ENCODE results near the gene CNBD2.
"Not testable (repeated sequence)": the region's sequence is repeated elsewhere in the genome, so short reads cannot be mapped to it uniquely, and the experiment has no call there.

Gene CNBD2

GRCh38 chr20:36061754-36062153 lies 93.4 kb downstream of the CNBD2 start:
- no peak for DNase-seq (ENCODE audit: low read depth, low spot score)

GRCh38 chr20:36062799-36063198 lies 94.4 kb downstream of the CNBD2 start:
- no peak for DNase-seq (ENCODE audit: low read depth, low spot score)

- no peak for DNase-seq (ENCODE audit: low read depth, low spot score)
Observed at GRCh38 chr20:36063916-36064657, 95.7 kb downstream of the CNBD2 start.

- DNase-seq (ENCODE audit: low read depth, low spot score): peak; percentile 95
Observed at GRCh38 chr20:36064658-36065426, 96.5 kb downstream of the CNBD2 start.

GRCh38 chr20:36065427-36065998 lies 97.1 kb downstream of the CNBD2 start:
- no peak for DNase-seq (ENCODE audit: low read depth, low spot score)

GRCh38 chr20:36066777-36067176 lies 98.4 kb downstream of the CNBD2 start:
- no peak for DNase-seq (ENCODE audit: low read depth, low spot score)

GRCh38 chr20:36068526-36068925 lies 100.1 kb downstream of the CNBD2 start:
- DNase-seq (ENCODE audit: low read depth, low spot score): not testable (repeated sequence)

- DNase-seq (ENCODE audit: low read depth, low spot score): peak; percentile 10
Observed at GRCh38 chr20:36070451-36070850, 102.1 kb downstream of the CNBD2 start.

GRCh38 chr20:36071848-36072247 lies 103.5 kb downstream of the CNBD2 start:
- no peak for DNase-seq (ENCODE audit: low read depth, low spot score)

- DNase-seq (ENCODE audit: low read depth, low spot score): peak; percentile 56
Observed at GRCh38 chr20:36074983-36075382, 106.6 kb downstream of the CNBD2 start.

- DNase-seq (ENCODE audit: low read depth, low spot score): not testable (repeated sequence)
Observed at GRCh38 chr20:36077762-36078161, 109.4 kb downstream of the CNBD2 start.

GRCh38 chr20:36079486-36079885 lies 111.1 kb downstream of the CNBD2 start:
- no peak for DNase-seq (ENCODE audit: low read depth, low spot score)

GRCh38 chr20:36079984-36080383 lies 111.6 kb downstream of the CNBD2 start:
- not testable (repeated sequence) for DNase-seq (ENCODE audit: low read depth, low spot score)
